Keratinocyte (primary cell): ENCODE measurements around the gene PIK3AP1.

Experiments used
- EZH2 ChIP-seq: IDR thresholded peaks from one replicate; pipeline ENCODE4 v1.6.1; 2012; ENCODE audit warnings: inconsistent platforms, mild to moderate bottlenecking, low read length, moderate library complexity
- TF ChIP-seq, protein P1 (sequence below), 3 experiments: IDR thresholded peaks in 1 of 3; conservative IDR thresholded peaks in 1 of 3; optimal IDR thresholded peaks in 1 of 3; 2 replicates in 2 of 3; 3 replicates in 1 of 3; pipeline versions ENCODE3 to v1.5.1; 2011; ENCODE audit warnings: low read length in 3 of 3, mild to moderate bottlenecking in 3 of 3, moderate library complexity in 2 of 3, control low read depth in 1 of 3, inconsistent platforms in 1 of 3; ENCODE audit not compliant: insufficient read depth in 2 of 3; ENCODE audit errors: extremely low read depth in 1 of 3

DNA sequence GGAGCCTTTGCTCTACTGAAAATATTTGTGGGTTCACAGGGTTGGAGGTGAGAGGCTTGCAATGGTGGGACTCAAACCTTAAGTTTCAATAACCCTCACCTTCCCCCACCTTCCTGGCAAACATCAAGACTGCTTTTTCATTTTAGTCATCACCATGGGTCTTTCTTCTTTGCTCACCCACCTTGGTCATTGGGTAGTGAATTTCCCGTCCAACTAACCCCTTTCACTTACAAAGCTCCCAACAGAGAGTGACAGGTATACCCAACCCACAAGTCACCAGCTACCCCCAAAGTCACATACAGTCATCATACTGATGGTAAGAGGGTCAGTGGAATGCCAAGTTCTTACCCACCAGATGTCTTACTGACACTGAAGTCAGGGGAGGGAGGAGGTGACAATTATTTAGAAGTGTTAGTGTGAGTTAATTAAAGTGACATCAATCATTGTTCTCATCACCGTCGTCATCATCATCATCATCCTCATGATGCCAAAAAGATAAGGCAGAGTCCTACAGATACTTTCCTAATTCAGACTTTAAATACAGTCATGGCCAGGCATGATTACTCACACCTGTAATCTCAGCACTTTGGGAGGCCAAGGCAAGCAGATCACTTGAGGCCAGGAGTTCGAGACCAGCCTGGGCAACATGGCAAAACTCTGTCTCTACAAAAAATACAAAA is 49.0 kb downstream of the PIK3AP1 start:
- TF ChIP-seq, protein P1, sequence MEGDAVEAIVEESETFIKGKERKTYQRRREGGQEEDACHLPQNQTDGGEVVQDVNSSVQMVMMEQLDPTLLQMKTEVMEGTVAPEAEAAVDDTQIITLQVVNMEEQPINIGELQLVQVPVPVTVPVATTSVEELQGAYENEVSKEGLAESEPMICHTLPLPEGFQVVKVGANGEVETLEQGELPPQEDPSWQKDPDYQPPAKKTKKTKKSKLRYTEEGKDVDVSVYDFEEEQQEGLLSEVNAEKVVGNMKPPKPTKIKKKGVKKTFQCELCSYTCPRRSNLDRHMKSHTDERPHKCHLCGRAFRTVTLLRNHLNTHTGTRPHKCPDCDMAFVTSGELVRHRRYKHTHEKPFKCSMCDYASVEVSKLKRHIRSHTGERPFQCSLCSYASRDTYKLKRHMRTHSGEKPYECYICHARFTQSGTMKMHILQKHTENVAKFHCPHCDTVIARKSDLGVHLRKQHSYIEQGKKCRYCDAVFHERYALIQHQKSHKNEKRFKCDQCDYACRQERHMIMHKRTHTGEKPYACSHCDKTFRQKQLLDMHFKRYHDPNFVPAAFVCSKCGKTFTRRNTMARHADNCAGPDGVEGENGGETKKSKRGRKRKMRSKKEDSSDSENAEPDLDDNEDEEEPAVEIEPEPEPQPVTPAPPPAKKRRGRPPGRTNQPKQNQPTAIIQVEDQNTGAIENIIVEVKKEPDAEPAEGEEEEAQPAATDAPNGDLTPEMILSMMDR (optimal IDR thresholded peaks at IDR 0.05 in 1 of 3, IDR thresholded peaks at IDR 0.05 in 1 of 3, conservative IDR thresholded peaks at IDR 0.05 in 1 of 3; ENCODE audit: extremely low read depth in 1 of 3, insufficient read depth in 2 of 3, low read length in 3 of 3): no peak
- TF ChIP-seq EZH2: no peak
